H1 (cell line): ENCODE data around the gene NBPF3. TPM values are rescaled to one million over a fixed set of nuclear protein-coding genes. Genes with fewer than 3 reads are reported as not detected.

Experiments
- CTCF ChIA-PET: fragments of 300-600 bp; sonication (Branson Sonifier 250); formaldehyde crosslinking; loops from one replicate; lab custom pipeline; 2021; ENCODE audit not compliant: partially characterized antibody; lab: Charles Lee
- POLR2A ChIA-PET: fragments of 300-600 bp; sonication (Branson Sonifier 250); formaldehyde crosslinking; loops from one replicate; lab custom pipeline; 2021; ENCODE audit warnings: inconsistent platforms; ENCODE audit not compliant: partially characterized antibody; lab: Charles Lee
- DNase-seq, 2 experiments: peaks; one replicate each; pipeline versions ENCODE4 v3.0.0 to v3.0.0-alpha.2; 2010 to 2022; ENCODE audit warnings: low spot score in 2 of 2, low read depth in 1 of 2, mixed read lengths in 1 of 2
- FAIRE-seq: peaks from 2 replicates; lab custom pipeline; 2011; peaks lifted over from hg19 to GRCh38; lab: Jason Lieb, UNC
- H2AFZ ChIP-seq: 2 replicates; pipeline ENCODE4 v1.8.1; 2012; ENCODE audit warnings: low read length, inconsistent platforms
- H2AK5ac ChIP-seq: 2 replicates; pipeline ENCODE4 v1.6.1; 2013; ENCODE audit warnings: low read depth, low read length
- H2BK120ac ChIP-seq: replicated peaks from 2 replicates; pipeline ENCODE3; 2013; ENCODE audit warnings: low read depth, low read length, inconsistent platforms
- H2BK12ac ChIP-seq: 2 replicates; pipeline ENCODE4 v1.6.1; 2013; ENCODE audit warnings: low read depth, low read length
- H2BK15ac ChIP-seq: 2 replicates; pipeline ENCODE4 v1.6.1; 2013; ENCODE audit warnings: low read length
- H2BK20ac ChIP-seq: 2 replicates; pipeline ENCODE4 v1.6.1; 2013; ENCODE audit warnings: low read length
- H2BK5ac ChIP-seq: 2 replicates; pipeline ENCODE4 v1.6.1; 2013; ENCODE audit warnings: low read depth, low read length
- H3K14ac ChIP-seq: 2 replicates; pipeline ENCODE4 v1.6.1; 2013; ENCODE audit warnings: inconsistent platforms; ENCODE audit not compliant: insufficient read length
- H3K18ac ChIP-seq: 2 replicates; pipeline ENCODE4 v1.6.1; 2013; ENCODE audit warnings: low read length; ENCODE audit errors: extremely low read depth
- H3K23ac ChIP-seq: 2 replicates; pipeline ENCODE4 v1.6.1; 2013; ENCODE audit warnings: inconsistent platforms; ENCODE audit not compliant: insufficient read length
- H3K23me2 ChIP-seq: 2 replicates; pipeline ENCODE4 v1.6.1; 2013; ENCODE audit warnings: low read depth, low read length
- H3K27ac ChIP-seq: 2 replicates; pipeline ENCODE4 v1.6.1; 2011; ENCODE audit warnings: low read depth, low read length, inconsistent platforms
- H3K27me3 ChIP-seq, 4 experiments: replicated peaks in 1 of 4; 1 replicate in 1 of 4; 2 replicates in 3 of 4; pipeline versions ENCODE4 v1.6.1 to v1.8.1; 2011 to 2013; ENCODE audit warnings: low read length in 3 of 4, mild to moderate bottlenecking in 3 of 4, inconsistent platforms in 2 of 4, mixed read lengths in 2 of 4, moderate library complexity in 1 of 4; ENCODE audit not compliant: control insufficient read depth in 3 of 4, insufficient read depth in 3 of 4; ENCODE audit errors: extremely low read depth in 1 of 4
- H3K36me3 ChIP-seq, 4 experiments: 2 replicates each; pipeline versions ENCODE4 v1.6.1 to v1.8.1; 2011 to 2013; ENCODE audit warnings: mild to moderate bottlenecking in 4 of 4, low read length in 3 of 4, moderate library complexity in 2 of 4, control low read depth in 1 of 4, inconsistent platforms in 1 of 4; ENCODE audit not compliant: insufficient read depth in 4 of 4, control insufficient read depth in 2 of 4
- H3K4ac ChIP-seq: replicated peaks from 2 replicates; pipeline ENCODE3; 2013; ENCODE audit warnings: low read length, low read depth, mixed read lengths, inconsistent platforms; ENCODE audit not compliant: insufficient read length
- H3K4me1 ChIP-seq, 4 experiments: replicated peaks in 1 of 4; 1 replicate in 1 of 4; 2 replicates in 3 of 4; pipeline versions ENCODE4 v1.6.1 to v1.8.1; 2011 to 2013; ENCODE audit warnings: low read length in 3 of 4, inconsistent platforms in 2 of 4, mixed read lengths in 1 of 4; ENCODE audit not compliant: insufficient read depth in 4 of 4, control insufficient read depth in 3 of 4
- H3K4me2 ChIP-seq, 2 experiments: 2 replicates each; pipeline versions ENCODE4 v1.6.1 to v1.8.1; 2011 to 2013; ENCODE audit warnings: low read depth in 2 of 2, low read length in 2 of 2, control low read depth in 1 of 2, inconsistent platforms in 1 of 2, mild to moderate bottlenecking in 1 of 2; ENCODE audit not compliant: insufficient read depth in 1 of 2
- H3K4me3 ChIP-seq, 4 experiments: fragments of 200-600, 300-600 bp in 1 of 4; sonication (generic), shearing (Covaris generic), sonication (Bioruptor Twin) in 1 of 4; 2 replicates each; pipeline versions ENCODE4 v1.5.1 to v1.8.1; 2011 to 2016; ENCODE audit warnings: low read length in 4 of 4, low read depth in 3 of 4, control low read depth in 2 of 4, inconsistent platforms in 2 of 4, mild to moderate bottlenecking in 2 of 4, mixed read lengths in 1 of 4, moderate library complexity in 1 of 4; ENCODE audit not compliant: insufficient read depth in 2 of 4; ENCODE audit errors: extremely low read depth in 1 of 4
- H3K56ac ChIP-seq: replicated peaks from 2 replicates; pipeline ENCODE3; 2013; ENCODE audit warnings: low read depth, mild to moderate bottlenecking, mixed read lengths, low read length, inconsistent platforms; ENCODE audit not compliant: insufficient read length
- H3K79me1 ChIP-seq: 2 replicates; pipeline ENCODE4 v1.6.1; 2013; ENCODE audit warnings: low read depth, low read length, control low read depth
- H3K79me2 ChIP-seq, 2 experiments: 2 replicates each; pipeline versions ENCODE4 v1.6.1 to v1.8.1; 2012 to 2013; ENCODE audit warnings: low read length in 2 of 2, mild to moderate bottlenecking in 2 of 2, inconsistent platforms in 1 of 2; ENCODE audit not compliant: insufficient read depth in 2 of 2, control insufficient read depth in 1 of 2
- H3K9ac ChIP-seq, 4 experiments: replicated peaks in 1 of 4; 1 replicate in 1 of 4; 2 replicates in 3 of 4; pipeline versions ENCODE4 v1.6.1 to v1.8.1; 2011 to 2013; ENCODE audit warnings: low read depth in 3 of 4, low read length in 3 of 4, control low read depth in 2 of 4, mild to moderate bottlenecking in 2 of 4, moderate library complexity in 2 of 4, inconsistent platforms in 1 of 4; ENCODE audit errors: extremely low read depth in 1 of 4
- H3K9me3 ChIP-seq, 2 experiments: 2 replicates each; pipeline versions ENCODE4 v1.6.1 to v1.8.1; 2012 to 2013; ENCODE audit warnings: mild to moderate bottlenecking in 2 of 2, moderate library complexity in 2 of 2, control low read depth in 1 of 2, inconsistent platforms in 1 of 2, low read depth in 1 of 2, low read length in 1 of 2, mixed read lengths in 1 of 2; ENCODE audit not compliant: insufficient read depth in 2 of 2
- H4K20me1 ChIP-seq, 2 experiments: replicated peaks in 1 of 2; 2 replicates each; pipeline versions ENCODE3 to v1.8.1; 2011 to 2013; ENCODE audit warnings: inconsistent platforms in 2 of 2, low read length in 2 of 2, mild to moderate bottlenecking in 1 of 2; ENCODE audit not compliant: insufficient read depth in 2 of 2, control insufficient read depth in 1 of 2
- H4K5ac ChIP-seq: 2 replicates; pipeline ENCODE4 v1.6.1; 2013; ENCODE audit warnings: low read length, low read depth, mixed read lengths, inconsistent platforms; ENCODE audit not compliant: insufficient read length
- H4K8ac ChIP-seq: 2 replicates; pipeline ENCODE4 v1.8.0; 2013; ENCODE audit warnings: mild to moderate bottlenecking, moderate library complexity, low read length, inconsistent platforms; ENCODE audit not compliant: insufficient read depth; ENCODE audit errors: extremely low read depth
- H4K91ac ChIP-seq: replicated peaks from 2 replicates; pipeline ENCODE3; 2013; ENCODE audit warnings: low read length, mixed read lengths, inconsistent platforms; ENCODE audit not compliant: insufficient read length
- TAF1 ChIP-seq: IDR thresholded peaks from 2 replicates; pipeline ENCODE4 v1.6.1; 2011; ENCODE audit warnings: mild to moderate bottlenecking, low read depth, low read length
- YY1 ChIP-seq: IDR thresholded peaks from 2 replicates; pipeline ENCODE4 v1.6.1; 2011; ENCODE audit warnings: low read depth, mild to moderate bottlenecking, low read length
- WGBS, 2 experiments: shearing (Covaris generic) in 1 of 2; methylation state at CpG; one replicate each; pipeline versions ENCODE4 v1.1.6 to v1.1.7; 2013 to 2015; ENCODE audit warnings: low lambda C conversion rate in 2 of 2, mixed read lengths in 2 of 2, inconsistent platforms in 1 of 2, low coverage in 1 of 2, missing lambda C conversion rate in 1 of 2; ENCODE audit not compliant: insufficient replicate concordance in 2 of 2, insufficient coverage in 1 of 2, insufficient read length in 1 of 2; ENCODE audit errors: extremely low coverage in 1 of 2, missing lambda C conversion rate in 1 of 2; 5-methylcytosine and 5-hydroxymethylcytosine counted together
- polyA plus RNA-seq, 7 experiments: library from polyadenylated mRNA; depleted of rRNA in 3 of 7; stranded (reverse) in 5 of 7; unstranded in 2 of 7; fragments of >200 nt in 5 of 7; fragments of 200-250 nt in 2 of 7; gene quantifications; 1 replicate in 5 of 7; 2 replicates in 1 of 7; 4 replicates in 1 of 7; pipeline versions ENCODE4 v1.2.1 to v1.2.3, GENCODE V29; 2011 to 2013; ENCODE audit warnings: missing spikeins in 2 of 7, mixed read lengths in 2 of 7
- total RNA-seq: library from RNA; stranded (reverse); fragmentation: NEBNext Ultra II Directional; extraction: Animal tissue kit (Norgen Biotek cat#: 25700); gene quantifications from 2 replicates; pipeline ENCODE4 v1.2.1, GENCODE V29; 2021

Gene NBPF3
- total and polyA plus RNA-seq, 2 of the 8 experiments (the other 6 are each of a cell fraction or from before 2014, with no cell fraction given) = 3.8 to 4.3 TPM

DNA sequence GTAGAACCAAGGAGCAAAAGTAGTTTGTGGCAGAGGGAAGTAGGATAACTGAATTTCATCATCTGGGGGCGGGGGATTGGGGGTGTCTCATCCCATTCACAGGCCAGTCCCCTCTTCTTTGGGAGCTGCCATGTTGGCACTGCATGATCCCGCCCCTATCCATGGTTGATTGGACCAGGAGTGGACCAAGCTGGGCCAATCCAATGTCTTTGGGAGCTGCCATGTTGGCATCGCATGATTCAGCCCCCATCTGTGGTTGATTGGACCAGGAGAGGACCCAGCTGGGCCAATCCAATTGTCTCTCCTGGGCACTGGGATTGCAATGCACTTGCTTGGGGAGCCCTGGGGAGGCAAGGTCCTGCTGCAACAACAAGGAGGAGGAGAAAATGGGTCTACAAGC lies 56.9 kb downstream of the NBPF3 start:
- Histone ChIP-seq H2BK15ac (no peak overlapping the region), H4K20me1 (no peaks in the 10 kb centered on the region), H2BK12ac (no peak overlapping the region), H3K14ac (no peak overlapping the region), H2BK120ac (no peak overlapping the region), H3K4me1 (peaks cover 0 to 8% (median 6%) of the 10 kb centered on the region in 4 experiments; a peak in 6 of 7 replicates), H3K27ac (no peak overlapping the region), H3K56ac (no peak overlapping the region), H3K23me2 (no peaks in the 10 kb centered on the region), H3K27me3 (no peaks in the 10 kb centered on the region; a peak in 1 of 7 replicates), H3K23ac (no peak overlapping the region), H3K4me3 (no peak overlapping the region), H3K36me3 (no peaks in the 10 kb centered on the region), H2AFZ (no peak overlapping the region), H3K18ac (no peak overlapping the region), H3K79me2 (no peaks in the 10 kb centered on the region), H4K5ac (no peak overlapping the region), H4K91ac (no peak overlapping the region), H4K8ac (no peak overlapping the region), H3K9ac (no peak overlapping the region), H3K4me2 (no peak overlapping the region), H3K4ac (no peak overlapping the region), H3K79me1 (no peaks in the 10 kb centered on the region), H2BK5ac (no peak overlapping the region), H2AK5ac (no peak overlapping the region), H3K9me3 (peaks cover 2 to 4% of the 10 kb centered on the region in 2 experiments; a peak in 1 of 4 replicates), H2BK20ac (no peak overlapping the region)
- 81% methylated on average over 3 of the region's 3 CpGs; no CpG with 5 or more reads in 1 of the 2 experiments for WGBS, 2 experiments
- ChIA-PET POLR2A (no interaction called here), CTCF (interaction anchor here (0.8 to 6.6 kb wide), 5 partner anchors 10 to 279 kb away, joined by 3 to 47 read pairs (median 6); no protein-coding TSS in a partner anchor)
- DNase-seq = no peak
- TF ChIP-seq TAF1 (no peak), YY1 (no peak)
- no peak for FAIRE-seq
